K562 (cell line): ENCODE measurements around the gene ANKRD24. TPM values are rescaled to one million over a fixed set of nuclear protein-coding genes. Genes with fewer than 3 reads are reported as not detected.

Experiments used
- GTF3C2 ChIP-seq: IDR thresholded peaks from 3 replicates; pipeline ENCODE4 v1.6.1; 2011; ENCODE audit warnings: borderline replicate concordance, mild to moderate bottlenecking, moderate library complexity; ENCODE audit not compliant: insufficient read length; ENCODE audit errors: extremely low read depth
- JUN ChIP-seq, 2 experiments: sonication (generic) in 1 of 2; formaldehyde crosslinking in 1 of 2; IDR thresholded peaks; 2 replicates each; pipeline versions ENCODE4 v1.6.1 to v1.8.0; 2012 to 2022; ENCODE audit warnings: borderline replicate concordance in 2 of 2, mild to moderate bottlenecking in 2 of 2, improper control_type of control experiment in 1 of 2, low read depth in 1 of 2, low read length in 1 of 2, missing genetic modification reagents in 1 of 2
- KDM1A ChIP-seq, 2 experiments: fragments of 450-650 bp; IDR thresholded peaks; 2 replicates each; pipeline ENCODE4 v1.6.1; 2016; ENCODE audit warnings: mild to moderate bottlenecking in 2 of 2
- MCM7 ChIP-seq, 2 experiments: fragments of 450-650 bp; IDR thresholded peaks; 2 replicates each; pipeline ENCODE4 v1.6.1; 2016 to 2018
- MED1 ChIP-seq: sonication (generic); formaldehyde crosslinking; IDR thresholded peaks from 2 replicates; pipeline ENCODE4 v1.8.1; 2023; ENCODE audit warnings: missing genetic modification reagents, borderline replicate concordance
- NR2F6 ChIP-seq: fragments of 450-650 bp; formaldehyde crosslinking; IDR thresholded peaks from 2 replicates; pipeline ENCODE4 v1.4.0; 2020; ENCODE audit warnings: mild to moderate bottlenecking
- PURB ChIP-seq: sonication (generic); formaldehyde crosslinking; IDR thresholded peaks from 2 replicates; pipeline ENCODE4 v1.9.0; 2021; ENCODE audit warnings: low read depth, mild to moderate bottlenecking, missing genetic modification reagents
- SAP30 ChIP-seq: fragments of 200-600 bp; sonication (generic); IDR thresholded peaks from 2 replicates; pipeline ENCODE4 v1.6.1; 2012; ENCODE audit warnings: borderline replicate concordance, low read depth, mild to moderate bottlenecking, moderate library complexity, low read length, control low read depth, inconsistent platforms; ENCODE audit not compliant: insufficient read depth, poor library complexity, severe bottlenecking
- SIX5 ChIP-seq, 2 experiments: IDR thresholded peaks; 2 replicates each; pipeline ENCODE4 v1.6.1; 2011; ENCODE audit warnings: low read length in 2 of 2, borderline replicate concordance in 1 of 2, low read depth in 1 of 2, mild to moderate bottlenecking in 1 of 2, moderate library complexity in 1 of 2; ENCODE audit not compliant: insufficient read depth in 1 of 2
- SRF ChIP-seq, 2 experiments: fragments of 250-450, 450-650 bp in 1 of 2; sonication (Bioruptor Pico) in 1 of 2; sonication (generic) in 1 of 2; formaldehyde crosslinking; IDR thresholded peaks; 2 replicates each; pipeline versions ENCODE4 v1.5.0 to v1.5.1; 2020 to 2022; ENCODE audit warnings: mild to moderate bottlenecking in 1 of 2, missing genetic modification reagents in 1 of 2
- ZNF280B ChIP-seq: fragments of 250-450 bp; sonication (Bioruptor Pico); IDR thresholded peaks from 2 replicates; pipeline ENCODE4 v1.5.1; 2021; ENCODE audit warnings: mild to moderate bottlenecking
- ZNF780A ChIP-seq: fragments of 250-450 bp; sonication (Bioruptor Pico); IDR thresholded peaks from 2 replicates; pipeline ENCODE4 v1.5.0; 2021; ENCODE audit warnings: mild to moderate bottlenecking
- polyA plus RNA-seq, 8 experiments: library from polyadenylated mRNA; depleted of rRNA in 4 of 8; stranded (reverse) in 5 of 8; unstranded in 3 of 8; fragments of >200 nt; fragmentation: Nextera tagmentation in 2 of 8; fragmentation: Illumina TruSeq in 1 of 8; extraction: Ambion mirVana in 2 of 8; extraction: Trizol in 1 of 8; gene quantifications; 2 replicates each; pipeline versions ENCODE4 v1.2.1 to v1.2.3, GENCODE V29; 2011 to 2014; ENCODE audit warnings: inconsistent platforms in 1 of 8, missing spikeins in 1 of 8
- total RNA-seq, 7 experiments: library from RNA; depleted of rRNA in 6 of 7; stranded (reverse); fragments of >200 nt in 6 of 7; fragmentation: Illumina TruSeq in 2 of 7; extraction: Trizol in 2 of 7; gene quantifications; 2 replicates each; pipeline versions ENCODE4 v1.2.1 to v1.2.3, GENCODE V29; 2011 to 2021; ENCODE audit warnings: low replicate concordance in 1 of 7

The ANKRD24 gene
- total and polyA plus RNA-seq, 9 of the 15 experiments (the other 6 are each of a cell fraction or from before 2014, with no cell fraction given): 0.07 to 0.12 (median 0.09) TPM; not detected in 5

DNA sequence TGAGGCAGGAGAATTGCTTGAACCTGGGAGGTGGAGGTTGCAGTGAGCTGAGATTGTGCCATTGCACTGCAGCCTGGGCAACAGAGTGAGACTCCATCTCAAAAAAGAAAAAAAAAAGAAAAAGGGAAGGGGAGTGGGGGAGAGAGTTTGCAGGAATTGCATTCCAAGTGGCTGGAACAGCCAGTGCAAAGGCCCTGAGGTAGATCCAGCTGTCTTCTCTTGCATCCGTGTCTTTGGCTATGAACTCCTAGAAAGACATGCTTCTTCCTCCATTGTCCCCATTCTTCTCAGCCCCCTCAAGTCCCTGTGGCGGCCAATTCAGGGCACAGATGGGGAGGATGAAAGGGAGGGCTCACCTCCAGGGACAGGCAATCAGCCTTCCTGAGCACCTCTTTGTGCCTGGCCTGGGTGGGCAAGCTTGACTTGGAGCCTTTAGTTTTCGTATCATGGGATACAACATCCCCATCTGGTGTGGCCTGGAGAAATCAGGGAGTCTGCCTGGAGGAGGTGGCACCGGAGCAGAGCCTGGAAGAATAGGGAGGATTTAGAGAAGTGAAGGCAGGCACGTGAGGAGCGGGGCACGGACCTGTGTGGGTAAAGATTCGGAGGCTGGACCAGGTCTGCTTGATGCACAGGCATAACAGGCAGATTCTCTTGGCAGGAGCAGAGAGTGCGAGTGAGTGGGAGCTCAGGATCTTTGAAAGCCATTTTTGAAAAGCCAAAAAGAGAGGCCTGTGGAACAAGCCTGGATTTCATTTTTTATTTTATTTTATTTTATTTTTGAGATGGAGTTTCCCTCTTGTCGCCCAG lies 5.0 kb downstream of the ANKRD24 start (continued):
- TF ChIP-seq ZNF280B (no peak), SIX5 (IDR thresholded peaks at IDR 0.05; ENCODE audit: borderline replicate concordance in 1 of 2, insufficient read depth in 1 of 2, low read depth in 1 of 2, low read length in 2 of 2) (no peak), GTF3C2 (peak; percentile 70), NR2F6 (CRISPR knock-in tag) (no peak), PURB (CRISPR knock-in tag) (no peak), SRF (CRISPR knock-in tag; IDR thresholded peaks at IDR 0.05) (no peak), MCM7 (IDR thresholded peaks at IDR 0.05) (no peak), ZNF780A (no peak), JUN (IDR thresholded peaks at IDR 0.05; ENCODE audit: borderline replicate concordance, low read depth, low read length) (no peak), JUN (CRISPR knock-in tag; IDR thresholded peaks at IDR 0.05; ENCODE audit: borderline replicate concordance) (no peak), SAP30 (no peak), MED1 (no peak), KDM1A (IDR thresholded peaks at IDR 0.05) (peak; percentile 26 to 30; a peak in 2 of 4 replicates)
